HG03575 (cell line): ENCODE results near the gene KCNK17.

Source experiments
- ATAC-seq: cut with Tn5 transposase; IDR thresholded peaks from one replicate; pipeline ENCODE4 v1.9.1; 2021; ENCODE audit not compliant: unreplicated experiment, insufficient number of reproducible peaks, low FRiP score; ENCODE audit errors: extremely low read depth

Gene KCNK17

GRCh38 chr6:39314273-39314795, at the start of gene KCNK17:
Gene KCNK17 (minus strand): TSS chr6:39314419. CDS start chr6:39314320, 99 bp downstream.
- no peak for ATAC-seq

- ATAC-seq, result no peak
These were observed 49.1 kb upstream of the KCNK17 start for GRCh38 chr6:39363280-39363679.

- no peak for ATAC-seq
These were observed 48.3 kb upstream of the KCNK17 start for GRCh38 chr6:39362487-39362865.

- ATAC-seq, result no peak
These were observed 47.7 kb upstream of the KCNK17 start for GRCh38 chr6:39361657-39362486.

- ATAC-seq, result no peak
These were observed 46.2 kb upstream of the KCNK17 start for GRCh38 chr6:39360378-39360777.

GRCh38 chr6:39357998-39358686, 43.9 kb upstream of the KCNK17 start:
- no peak for ATAC-seq

GRCh38 chr6:39353698-39354315, 39.6 kb upstream of the KCNK17 start:
- no peak for ATAC-seq

- no peak for ATAC-seq
These were observed 36.7 kb upstream of the KCNK17 start for GRCh38 chr6:39350723-39351505.

- ATAC-seq, result no peak
These were observed 34.5 kb upstream of the KCNK17 start for GRCh38 chr6:39348740-39349139.

GRCh38 chr6:39347906-39348585, 33.8 kb upstream of the KCNK17 start:
- ATAC-seq, result no peak

- ATAC-seq, result no peak
These were observed 33.0 kb upstream of the KCNK17 start for GRCh38 chr6:39347206-39347605.

- no peak for ATAC-seq
These were observed 30.6 kb upstream of the KCNK17 start for GRCh38 chr6:39344821-39345280.

- ATAC-seq, result no peak
These were observed 29.2 kb upstream of the KCNK17 start for GRCh38 chr6:39343396-39343870.

- no peak for ATAC-seq
These were observed 28.6 kb upstream of the KCNK17 start for GRCh38 chr6:39342692-39343395.

GRCh38 chr6:39341937-39342336, 27.7 kb upstream of the KCNK17 start:
- ATAC-seq, result no peak

- no peak for ATAC-seq
These were observed 27.1 kb upstream of the KCNK17 start for GRCh38 chr6:39341352-39341751.

GRCh38 chr6:39339868-39340550, 25.8 kb upstream of the KCNK17 start:
- ATAC-seq, result no peak
